A673 (cell line): ENCODE data around the gene YJU2. TPM values are rescaled to one million over a fixed set of nuclear protein-coding genes. Genes with fewer than 3 reads are reported as not detected.

Source experiments
- BruUV-seq: library from RNA; stranded (reverse); fragments of 400-500 nt; replicated peaks from 2 replicates; lab custom pipeline; 2021; lab: Mats Ljungman, UMichigan
- CTCF ChIA-PET: fragments of 300-600 bp; sonication (Branson Sonifier 250); formaldehyde crosslinking; loops from one replicate; lab custom pipeline; 2022; ENCODE audit warnings: antibody characterized with exemption; lab: Charles Lee
- POLR2A ChIA-PET: fragments of 300-600 bp; sonication (Branson Sonifier 250); formaldehyde crosslinking; loops from one replicate; lab custom pipeline; 2022; ENCODE audit warnings: antibody characterized with exemption; ENCODE audit not compliant: low non-redundant PET; lab: Charles Lee
- DNase-seq: peaks from one replicate; pipeline ENCODE4 v3.0.0-alpha.2; 2015; ENCODE audit warnings: low spot score
- H3K27ac ChIP-seq: fragments of 200-600 bp; sonication (generic); 2 replicates; pipeline ENCODE4 v1.5.1; 2016; ENCODE audit warnings: mixed run types, low read depth, mild to moderate bottlenecking, mixed read lengths, antibody characterized with exemption, low read length; ENCODE audit not compliant: poor library complexity, severe bottlenecking
- H3K27me3 ChIP-seq: fragments of 200-600 bp; sonication (generic); replicated peaks from 2 replicates; pipeline ENCODE4 v1.6.1; 2017; ENCODE audit warnings: mixed run types, low read depth, mild to moderate bottlenecking, mixed read lengths, antibody characterized with exemption, low read length; ENCODE audit not compliant: insufficient read depth, poor library complexity
- H3K36me3 ChIP-seq: fragments of 200-600 bp; sonication (generic); 2 replicates; pipeline ENCODE4 v1.6.1; 2016; ENCODE audit warnings: mixed run types, mild to moderate bottlenecking, mixed read lengths, antibody characterized with exemption, low read length; ENCODE audit not compliant: insufficient read depth, poor library complexity, severe bottlenecking
- H3K4me1 ChIP-seq: fragments of 200-600 bp; sonication (generic); 2 replicates; pipeline ENCODE4 v1.6.1; 2017; ENCODE audit warnings: mixed run types, mild to moderate bottlenecking, mixed read lengths, antibody characterized with exemption, low read length; ENCODE audit not compliant: insufficient read depth, poor library complexity, severe bottlenecking
- H3K4me3 ChIP-seq: fragments of 200-600 bp; sonication (generic); 2 replicates; pipeline ENCODE4 v1.5.1; 2016; ENCODE audit warnings: low read depth, mixed run types, mild to moderate bottlenecking, mixed read lengths, low read length; ENCODE audit not compliant: poor library complexity, severe bottlenecking
- H3K9me3 ChIP-seq: fragments of 200-600 bp; sonication (generic); 2 replicates; pipeline ENCODE4 v1.6.1; 2016; ENCODE audit warnings: mixed run types, low read depth, mild to moderate bottlenecking, mixed read lengths, antibody characterized with exemption, low read length; ENCODE audit not compliant: poor library complexity, severe bottlenecking
- CTCF ChIP-seq: fragments of 300-800, 200-600 bp; sonication (generic); conservative IDR thresholded peaks from 2 replicates; pipeline ENCODE4 v1.5.1; 2017; ENCODE audit warnings: low read depth, mild to moderate bottlenecking, antibody characterized with exemption, low read length, moderate library complexity, mixed read lengths
- EZH2 ChIP-seq: fragments of 200-600 bp; sonication (generic); IDR thresholded peaks from 2 replicates; pipeline ENCODE4 v1.6.1; 2017; ENCODE audit warnings: borderline replicate concordance, low read depth, mild to moderate bottlenecking, mixed read lengths, antibody characterized with exemption, low read length; ENCODE audit not compliant: poor library complexity, severe bottlenecking
- intact Hi-C: fragments of 100-400 bp; cut with micrococcal nuclease; formaldehyde crosslinking; loops from one replicate; pipeline ENCODE4 v1.10.0; 2022; ENCODE audit not compliant: unreplicated experiment
- total RNA-seq: library from RNA; stranded (reverse); gene quantifications from 2 replicates; pipeline ENCODE4 v1.2.3, GENCODE V29; 2021

YJU2 gene
- total RNA-seq, 1 experiment from 2014 or later: 34.7 TPM

- ChIA-PET CTCF (no interaction called here), POLR2A (no interaction called here)
- Histone ChIP-seq H3K36me3 (no peaks in the 10 kb centered on the region), H3K4me3 (no peak overlapping the region), H3K27me3 (no peaks in the 10 kb centered on the region), H3K9me3 (no peaks in the 10 kb centered on the region), H3K4me1 (no peaks in the 10 kb centered on the region), H3K27ac (no peak overlapping the region)
- no TSS peak for BruUV-seq
- TF ChIP-seq CTCF (no peak), EZH2 (no peak)
- no peak for DNase-seq
- intact Hi-C loops: no loop called here
These were observed 71.6 kb downstream of the YJU2 start for GRCh38 chr19:4318460-4318859.

Other genes with a start within 250 kb of the YJU2 start
- 48.1 and 59.1 TPM in 2 replicates for gene PIAS4, start 239.3 kb upstream of the YJU2 start, total RNA-seq
- gene ZBTB7A, start 180.2 kb upstream of the YJU2 start, total RNA-seq: 25.1 and 25.9 TPM in 2 replicates
- gene MAP2K2, start 123.0 kb upstream of the YJU2 start, total RNA-seq: 185 and 198 TPM in 2 replicates
- not detected in 2 replicates for gene CREB3L3, start 93.4 kb upstream of the YJU2 start, total RNA-seq
- 36.3 and 39.3 TPM in 2 replicates for gene SIRT6, start 64.5 kb upstream of the YJU2 start, total RNA-seq
- gene ANKRD24, start 64.4 kb upstream of the YJU2 start, total RNA-seq: 10.9 and 12.2 TPM in 2 replicates
- gene EBI3, start 17.6 kb upstream of the YJU2 start, total RNA-seq: 1.5 and 2.0 TPM in 2 replicates
- not detected in 2 replicates for gene SHD, start 32.2 kb downstream of the YJU2 start, total RNA-seq
- not detected in 2 replicates for gene TMIGD2, start 55.3 kb downstream of the YJU2 start, total RNA-seq
- 10.4 and 14.4 TPM in 2 replicates for gene FSD1, start 57.5 kb downstream of the YJU2 start, total RNA-seq
- gene STAP2, start 91.7 kb downstream of the YJU2 start, total RNA-seq: 2.0 and 3.0 TPM in 2 replicates
- 22.6 and 26.3 TPM in 2 replicates for gene MPND, start 96.5 kb downstream of the YJU2 start, total RNA-seq
- 100 and 108 TPM in 2 replicates for gene SH3GL1, start 153.5 kb downstream of the YJU2 start, total RNA-seq
- 115 and 119 TPM in 2 replicates for gene CHAF1A, start 155.6 kb downstream of the YJU2 start, total RNA-seq
- 49.1 and 56.1 TPM in 2 replicates for gene UBXN6, start 210.7 kb downstream of the YJU2 start, total RNA-seq
- 89.6 and 94.8 TPM in 2 replicates for gene HDGFL2, start 225.2 kb downstream of the YJU2 start, total RNA-seq